Stomach (tissue), 4 donors: ENCODE results near the gene ZMIZ1.

Source experiments
- CTCF ChIP-seq, 7 experiments: fragments of 450-650 bp in 4 of 7; fragments of 200-600 bp in 3 of 7; sonication (generic) in 3 of 7; IDR thresholded peaks; one replicate each; pipeline ENCODE4 v1.5.1; 2016 to 2019; ENCODE audit warnings: antibody characterized with exemption in 7 of 7, control low read depth in 2 of 7, mild to moderate bottlenecking in 1 of 7
- POLR2A ChIP-seq, 4 donors: fragments of 450-650 bp; IDR thresholded peaks; one replicate each; pipeline ENCODE4 v1.6.1; 2016; ENCODE audit warnings: antibody characterized with exemption in 4 of 4, control low read depth in 2 of 4, mild to moderate bottlenecking in 1 of 4, moderate library complexity in 1 of 4
- POLR2AphosphoS5 ChIP-seq, 3 donors: sonication (generic); formaldehyde crosslinking; IDR thresholded peaks; one replicate each; pipeline ENCODE4 v1.6.1; 2016; ENCODE audit warnings: antibody characterized with exemption in 3 of 3

DNA sequence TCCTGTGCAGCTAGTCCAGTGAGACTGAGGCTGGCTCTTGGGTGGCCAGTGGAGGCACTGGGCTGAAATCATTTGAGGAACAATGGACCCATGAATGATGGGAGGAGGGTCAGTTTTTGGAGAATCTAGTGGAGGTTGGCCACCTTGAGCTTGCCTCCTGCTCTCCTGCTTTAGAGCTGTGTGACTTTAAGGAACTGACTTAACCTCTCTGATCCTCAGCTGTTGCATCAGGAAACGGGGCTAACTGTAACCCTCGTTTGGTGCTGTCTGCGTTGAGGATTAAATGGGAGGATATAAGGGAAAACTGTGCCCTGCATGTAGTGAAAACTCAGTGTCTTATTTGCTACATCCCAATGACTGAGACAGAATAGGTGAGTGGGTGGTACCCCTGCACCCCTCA, 163.1 kb downstream of the ZMIZ1 start:
- TF ChIP-seq POLR2A (IDR thresholded peaks at IDR 0.05): no peak
- no peak for TF ChIP-seq POLR2AphosphoS5 (IDR thresholded peaks at IDR 0.05)
- no peak for TF ChIP-seq CTCF (IDR thresholded peaks at IDR 0.05)
